GM19468 (cell line): ENCODE data around the gene GRID1.

ENCODE experiments used
- ATAC-seq: cut with Tn5 transposase; IDR thresholded peaks from one replicate; pipeline ENCODE4 v1.9.1; 2021; ENCODE audit warnings: mild to moderate bottlenecking, moderate library complexity, moderate number of reproducible peaks; ENCODE audit not compliant: unreplicated experiment; ENCODE audit errors: extremely low read depth

GRID1 gene

DNA sequence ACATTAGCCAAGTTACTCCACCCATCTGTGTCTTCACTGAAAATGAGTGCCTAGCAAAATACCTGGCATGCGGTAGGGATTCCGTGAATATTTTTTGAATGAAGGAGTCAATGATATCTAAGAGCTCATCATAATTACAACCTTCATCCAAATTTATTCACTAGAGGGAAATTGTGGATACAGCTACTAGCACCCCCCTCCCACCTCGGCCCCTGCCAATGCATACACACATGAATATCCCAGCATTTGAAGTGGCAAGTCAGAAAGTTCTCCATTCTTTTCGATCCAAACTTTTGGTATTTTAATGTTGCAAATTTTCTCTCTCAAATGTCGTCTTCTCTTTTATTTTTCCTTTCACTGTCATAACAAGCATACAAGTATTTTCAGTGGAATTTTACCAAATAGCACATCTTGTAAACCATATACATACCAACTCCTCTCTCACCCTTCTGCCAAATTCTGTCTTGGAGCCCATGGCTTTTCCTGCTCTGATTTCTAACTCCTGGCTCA lies 164.3 kb downstream of the GRID1 start:
- ATAC-seq, result no peak

DNA sequence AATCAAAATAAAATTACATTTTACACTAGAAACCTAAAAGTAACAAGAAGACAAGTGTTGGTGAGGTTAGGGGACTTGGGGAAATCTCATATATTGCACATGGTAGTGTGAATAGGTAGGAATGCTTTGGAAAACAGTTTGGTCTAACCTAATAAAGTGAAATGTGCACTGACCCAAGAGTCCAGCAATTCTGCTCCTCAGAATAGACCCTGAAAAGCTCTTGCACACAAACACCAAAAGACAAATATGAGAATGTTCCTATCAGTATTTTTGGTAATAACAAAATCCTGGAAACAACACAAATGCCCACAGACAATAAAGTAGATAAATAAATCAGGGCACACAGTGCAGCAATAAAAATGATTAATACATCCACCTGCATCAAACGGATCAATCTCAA lies 165.7 kb downstream of the GRID1 start:
- ATAC-seq, result no peak

DNA sequence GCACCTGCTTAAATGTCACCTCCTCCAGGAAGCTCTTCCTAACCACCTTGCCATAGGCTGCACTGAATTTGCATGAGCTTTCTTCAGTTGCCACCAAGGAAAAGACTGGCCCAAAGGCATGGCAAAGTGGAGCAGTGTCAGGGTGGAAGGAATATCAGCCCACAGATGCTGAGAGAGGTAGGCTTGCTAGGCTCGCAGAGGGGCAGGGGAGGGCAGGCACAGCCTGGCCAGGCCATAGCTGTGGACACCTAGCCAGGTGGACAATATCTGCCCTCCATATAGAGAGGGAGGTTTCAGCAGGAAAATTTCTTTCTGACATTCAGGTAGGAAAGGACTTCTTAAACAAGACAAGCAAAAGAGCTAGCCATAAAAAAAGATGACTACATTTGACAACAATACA lies 166.3 kb downstream of the GRID1 start:
- ATAC-seq, result no peak

DNA sequence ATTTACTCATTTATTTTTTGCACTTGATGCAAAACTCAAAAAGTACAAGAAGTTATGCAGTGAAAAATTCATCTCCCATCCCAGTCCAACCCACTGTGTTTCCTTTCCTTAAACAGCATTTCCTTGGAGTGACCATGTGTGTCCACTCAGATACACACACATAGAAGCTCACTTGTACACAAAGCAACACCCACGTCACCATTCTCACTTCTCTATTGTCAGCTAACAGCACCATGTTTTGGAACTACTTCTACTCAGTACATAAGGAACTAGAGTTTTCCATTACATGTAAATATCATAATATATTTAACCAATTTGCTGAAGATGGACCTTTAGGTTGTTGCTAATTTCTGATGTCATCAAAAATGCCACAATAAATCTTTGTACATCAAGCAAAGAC lies 167.6 kb downstream of the GRID1 start:
- ATAC-seq, result no peak

DNA sequence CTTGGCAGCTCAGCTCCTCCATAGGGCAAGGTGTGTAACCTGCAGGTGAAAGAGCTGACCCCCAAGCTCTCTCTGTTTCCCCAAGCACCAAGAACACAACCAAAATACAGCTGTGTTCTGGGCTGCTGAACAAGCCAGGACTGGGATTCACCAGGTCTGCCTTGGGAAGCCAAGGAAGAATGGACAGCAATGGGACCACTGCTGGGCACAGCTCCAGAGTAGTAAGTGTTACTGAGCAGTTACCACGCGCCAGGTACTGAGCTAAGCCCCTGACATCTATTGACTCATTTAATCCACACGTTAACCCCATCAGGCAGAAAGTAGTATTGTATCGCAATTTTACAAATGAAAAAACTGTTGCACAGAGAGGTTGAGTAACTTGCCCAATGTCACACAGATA lies 168.3 kb downstream of the GRID1 start:
- no peak for ATAC-seq

DNA sequence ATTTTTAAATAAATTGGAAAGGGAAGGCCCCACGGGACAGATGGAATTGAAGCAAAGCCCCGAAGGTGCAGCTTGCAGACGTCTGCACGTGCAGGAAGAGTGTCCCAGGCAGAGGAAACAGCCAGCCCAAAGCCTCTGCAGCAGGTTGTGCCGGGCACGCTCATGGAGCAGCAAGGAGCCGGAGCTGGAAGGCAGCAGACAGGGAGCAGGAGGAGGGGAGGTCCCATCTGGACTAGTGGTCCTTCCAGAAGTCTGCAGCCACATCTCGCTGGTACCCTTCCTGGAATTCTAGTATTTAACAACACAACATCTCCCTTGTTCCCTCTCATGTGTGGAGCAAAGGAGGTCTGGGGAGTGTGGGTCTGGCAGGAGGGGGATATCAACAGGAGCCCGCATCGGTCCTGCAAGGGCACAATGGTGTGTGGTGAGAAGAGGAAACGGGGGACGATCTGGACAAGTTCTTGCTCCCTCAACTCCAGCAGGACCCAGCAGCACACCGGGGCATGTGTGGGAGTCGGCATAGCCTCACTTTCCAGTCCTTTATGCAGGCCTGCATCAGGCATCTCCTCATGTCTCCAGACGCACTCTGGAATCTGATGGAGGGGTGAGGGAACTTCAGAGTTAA lies 169.3 kb downstream of the GRID1 start:
- ATAC-seq, result no peak

DNA sequence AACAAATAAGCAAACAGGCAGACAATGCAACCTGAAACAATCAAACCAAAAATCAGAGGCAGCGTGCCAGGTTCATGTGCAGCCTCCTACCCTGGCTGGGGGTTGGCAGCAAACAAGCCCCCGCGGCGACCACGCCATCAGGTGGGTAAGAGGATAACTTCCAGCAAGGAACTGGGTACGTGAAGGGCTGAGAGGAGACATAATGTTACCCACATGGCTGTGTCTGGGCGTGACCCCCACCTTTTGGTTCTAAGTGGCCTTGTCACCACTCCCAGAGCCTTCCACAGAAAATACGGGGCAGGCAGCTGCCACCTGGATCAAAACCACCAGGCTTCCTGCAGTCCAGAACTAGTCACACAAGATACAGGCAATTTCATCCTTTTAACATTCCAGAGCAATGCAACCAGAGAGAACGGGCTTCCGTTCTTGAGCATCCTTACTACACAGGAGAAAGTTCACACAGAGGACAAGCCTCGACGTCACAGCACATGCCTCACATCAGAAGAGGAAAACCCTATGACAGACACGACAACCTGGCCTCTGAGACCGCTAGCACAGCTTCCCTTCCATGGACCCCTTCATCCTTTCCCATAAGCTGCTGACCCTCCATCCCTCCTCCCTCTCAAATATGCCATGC lies 171.0 kb downstream of the GRID1 start:
- ATAC-seq, result no peak

DNA sequence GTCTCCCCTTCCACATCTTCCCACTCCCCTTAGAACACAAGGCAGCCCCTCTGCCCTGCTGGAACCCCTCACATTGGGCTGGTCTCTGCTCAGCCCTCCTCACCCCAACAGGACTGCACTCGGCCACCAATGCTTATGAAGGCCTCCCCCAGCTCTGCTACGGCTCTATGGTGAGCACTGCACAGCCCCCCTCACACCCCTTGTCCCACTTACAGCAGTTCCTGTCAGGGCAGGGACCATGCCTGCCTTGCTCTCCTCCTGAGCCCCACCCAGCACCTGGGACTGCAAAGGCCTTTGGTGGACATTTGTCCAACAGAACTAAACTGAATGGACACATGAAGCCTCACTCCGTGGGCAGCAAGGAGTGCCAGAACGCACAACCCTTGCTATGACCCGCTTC lies 171.9 kb downstream of the GRID1 start:
- no peak for ATAC-seq

DNA sequence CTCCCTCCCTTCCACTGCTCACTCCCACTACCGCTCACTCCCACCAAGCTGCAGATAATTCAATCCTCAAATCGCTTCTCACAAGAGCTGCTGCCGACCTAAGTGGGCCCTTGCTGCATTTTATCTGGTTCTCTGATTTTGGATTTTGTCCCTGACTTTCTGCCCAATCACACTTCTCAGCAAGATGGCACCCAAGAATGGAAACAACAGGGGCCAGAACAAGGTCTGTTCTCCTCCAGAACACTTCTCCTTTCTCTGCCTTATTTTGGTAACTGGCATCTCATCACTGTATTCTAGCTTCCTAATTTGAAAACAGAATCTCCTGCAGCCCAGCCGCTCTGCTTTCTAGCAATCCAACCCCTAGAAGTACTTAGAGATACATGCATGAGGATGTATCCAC lies 172.8 kb downstream of the GRID1 start:
- ATAC-seq, result no peak

DNA sequence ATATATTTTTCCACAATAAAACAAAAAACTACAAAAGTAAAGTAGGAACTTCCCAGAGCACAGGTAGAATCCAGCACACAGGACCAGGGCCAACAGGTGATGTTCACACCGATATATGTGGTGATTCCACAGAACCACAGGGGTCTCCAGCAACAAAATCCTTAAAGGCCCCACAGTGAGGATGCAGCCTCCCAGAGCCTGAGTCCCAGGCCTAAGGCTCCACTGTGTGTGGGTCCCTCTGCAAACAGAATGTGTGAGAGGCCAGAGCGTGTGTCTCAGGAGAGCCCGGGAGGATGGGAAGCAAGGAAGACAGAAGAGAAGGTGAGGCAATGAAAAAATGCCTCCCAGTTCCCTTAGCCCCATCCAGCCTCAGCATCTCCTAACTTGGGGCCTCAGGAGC lies 173.9 kb downstream of the GRID1 start:
- ATAC-seq, result no peak

DNA sequence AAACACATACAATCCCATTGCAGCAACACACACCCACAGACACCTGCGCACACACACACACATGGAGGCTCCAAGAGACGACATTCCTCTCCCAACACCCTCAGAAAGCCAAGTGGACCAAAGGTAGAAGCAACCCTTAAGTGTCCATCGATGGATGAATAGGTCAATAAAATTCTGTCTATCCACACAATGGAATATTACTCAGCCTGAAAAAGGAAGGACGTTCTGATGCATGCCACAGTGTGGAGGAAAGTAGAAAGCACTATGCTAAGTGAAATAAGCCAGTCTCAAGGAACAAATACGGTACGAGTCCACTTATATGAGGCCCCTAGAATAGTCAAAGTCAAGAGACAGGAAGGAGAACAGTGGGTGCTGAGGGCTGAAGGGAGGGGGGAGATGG lies 174.4 kb downstream of the GRID1 start:
- ATAC-seq, result no peak

DNA sequence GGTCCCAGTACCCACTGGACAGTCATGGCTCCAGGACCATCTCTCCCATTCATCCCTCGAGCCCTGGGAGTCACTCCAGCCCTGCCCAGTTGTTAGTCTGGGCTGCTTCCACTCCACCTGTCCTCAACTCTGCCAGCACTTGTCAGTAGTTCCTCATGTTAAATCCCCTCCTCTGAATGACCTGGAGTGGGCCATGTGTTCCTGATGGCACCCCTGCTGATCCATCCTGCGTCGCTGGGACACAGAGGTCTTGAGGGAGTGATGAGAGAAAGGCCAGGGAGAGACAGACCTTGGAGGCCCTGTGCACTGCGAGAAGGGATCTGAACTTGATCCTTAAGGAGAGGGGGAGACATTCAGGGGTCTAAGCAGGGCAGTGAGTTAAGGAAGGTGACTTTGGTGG lies 174.9 kb downstream of the GRID1 start:
- no peak for ATAC-seq

DNA sequence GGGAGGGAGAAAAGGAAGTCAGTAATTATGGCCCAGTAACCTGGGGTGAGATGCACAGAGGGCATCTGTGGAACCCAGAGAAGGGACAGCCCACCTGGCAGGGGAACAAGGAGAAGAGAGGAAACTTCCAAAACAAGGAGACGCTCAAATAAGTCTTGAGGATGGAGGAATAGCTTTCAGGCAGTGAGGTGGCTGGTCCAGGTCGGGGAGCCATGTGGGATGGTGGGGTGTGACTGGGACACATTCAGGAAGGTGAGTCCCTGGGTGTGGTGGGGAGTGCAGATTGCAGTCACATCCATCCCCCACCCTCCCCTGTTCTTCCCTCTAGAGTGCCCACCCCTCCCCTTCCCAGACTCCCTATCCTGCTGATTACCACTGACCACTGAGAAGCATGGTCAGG lies 175.4 kb downstream of the GRID1 start:
- ATAC-seq, result no peak

DNA sequence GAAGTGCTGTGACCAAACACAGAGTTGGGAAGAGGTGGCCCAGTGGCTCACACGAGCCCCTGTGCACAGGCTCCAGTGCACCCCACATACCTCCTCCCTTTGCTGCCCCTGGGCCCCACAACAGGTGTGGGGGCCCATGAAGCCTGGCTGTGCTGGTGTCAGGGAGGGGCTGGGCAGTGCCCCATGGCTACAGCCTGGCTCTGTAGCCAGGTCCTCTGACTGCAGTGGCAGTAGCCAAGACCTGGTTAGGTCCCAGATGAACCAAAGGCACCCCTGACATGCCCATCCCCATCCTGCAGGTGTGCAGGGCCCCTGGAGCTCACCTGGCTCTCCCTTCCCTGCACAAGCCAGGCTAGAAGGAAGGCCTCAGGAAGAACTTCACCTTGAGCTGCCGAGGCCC lies 176.3 kb downstream of the GRID1 start:
- ATAC-seq, result no peak

DNA sequence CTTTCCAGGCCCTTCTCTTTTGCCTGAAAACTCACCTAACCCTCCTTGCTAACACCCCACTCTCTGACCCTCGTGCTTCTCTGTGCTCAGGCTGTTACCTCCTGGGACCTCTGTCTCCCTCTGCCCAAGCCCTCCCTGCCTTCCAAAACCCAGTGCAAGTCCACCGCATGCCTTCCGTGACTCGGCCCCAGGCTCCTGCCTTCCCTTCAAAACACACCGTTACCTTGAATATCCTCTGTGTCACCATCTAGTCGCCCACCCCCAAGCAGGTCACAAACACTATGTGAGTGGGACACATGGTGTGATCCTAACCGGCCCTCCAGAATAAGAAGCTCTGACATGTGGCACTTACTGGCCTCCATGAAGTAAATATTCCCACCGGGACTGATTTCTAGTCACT lies 176.7 kb downstream of the GRID1 start:
- ATAC-seq, result no peak

DNA sequence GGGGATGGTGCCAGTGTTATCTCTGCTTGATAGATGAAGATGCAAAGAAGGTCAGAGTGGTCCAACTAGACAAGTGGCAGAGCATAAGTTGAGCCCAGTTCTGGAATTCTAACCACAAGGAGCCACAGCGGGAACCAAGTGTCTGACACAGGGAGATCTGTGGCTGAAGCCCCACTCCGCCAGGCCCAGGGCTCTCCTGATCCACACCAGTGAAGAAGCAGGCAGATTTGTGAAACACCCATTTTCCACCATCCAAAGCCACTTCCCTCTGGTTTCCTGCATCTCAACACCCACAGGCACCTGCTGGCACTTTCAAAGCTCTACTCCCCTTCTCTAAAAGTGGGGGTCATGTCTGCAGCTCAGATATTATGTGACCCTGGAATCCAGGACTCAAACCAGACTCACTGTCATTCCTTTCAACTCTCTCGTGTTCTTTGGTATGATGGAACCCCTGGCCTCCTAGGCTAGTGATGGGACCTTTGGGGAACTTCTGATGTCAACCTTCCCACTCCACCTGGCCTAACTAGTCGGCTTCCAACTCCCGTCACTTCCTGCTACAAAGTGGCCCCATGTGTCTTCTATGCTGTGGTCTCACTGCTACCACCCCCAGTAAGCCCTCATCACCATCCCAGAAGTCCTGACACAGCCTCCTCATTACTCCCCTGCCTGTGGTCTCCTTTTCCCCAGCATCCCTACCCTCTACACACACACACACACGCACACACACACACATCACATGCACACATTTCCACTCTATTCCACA lies 177.6 kb downstream of the GRID1 start:
- ATAC-seq, result no peak

DNA sequence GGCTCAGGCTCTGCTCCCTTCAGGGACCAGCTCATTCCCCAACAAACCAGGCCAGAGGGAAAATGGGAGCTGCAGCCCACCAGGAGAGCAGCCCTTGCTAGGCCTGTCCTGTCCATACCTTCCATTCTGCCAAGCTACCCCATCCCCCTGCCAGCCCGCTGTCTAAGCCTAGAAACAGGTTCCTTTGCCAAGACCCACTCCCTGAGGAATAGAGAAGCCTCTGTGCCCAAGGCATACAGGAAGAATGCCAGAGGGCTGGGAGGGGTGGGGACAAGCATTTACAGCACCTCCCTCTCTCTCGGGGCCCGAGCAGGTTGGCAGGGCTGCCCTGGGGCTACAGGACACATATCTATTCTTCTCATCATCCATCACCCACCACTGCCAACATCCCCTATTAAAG lies 178.3 kb downstream of the GRID1 start:
- no peak for ATAC-seq

DNA sequence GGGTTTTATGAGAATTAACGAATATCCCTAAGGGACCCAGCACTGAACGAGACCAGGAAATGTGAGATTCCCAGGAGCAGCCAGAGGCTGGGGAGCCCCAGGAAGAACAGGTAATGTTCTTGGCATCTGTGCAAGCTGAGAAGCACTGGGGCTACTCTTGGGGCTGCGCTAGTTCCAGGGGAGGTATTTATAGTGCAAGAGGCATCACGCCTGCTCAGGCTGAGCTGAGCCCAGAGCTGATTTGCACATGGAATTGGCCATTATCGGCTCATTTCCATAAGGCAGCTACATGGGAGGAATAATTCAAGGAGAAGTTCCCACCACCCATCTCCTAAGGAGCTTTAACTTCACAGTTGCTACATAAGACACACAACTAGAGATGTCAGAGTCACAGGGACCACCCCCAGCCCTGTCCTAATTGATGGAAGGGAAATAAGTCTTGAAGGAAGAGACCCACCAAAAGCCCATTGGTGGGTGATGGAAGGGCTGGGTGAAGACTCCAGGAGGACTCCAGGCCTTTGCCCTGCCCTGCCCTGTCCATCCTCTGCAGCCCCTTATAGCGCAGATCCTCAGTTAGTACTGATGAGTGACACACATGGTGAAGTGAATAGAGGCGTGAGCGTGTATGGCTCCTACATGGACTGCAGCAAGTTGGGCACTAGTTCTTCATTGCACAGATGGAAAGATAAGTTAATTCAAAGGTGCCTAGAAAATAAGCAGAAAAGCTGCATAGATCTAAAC lies 178.9 kb downstream of the GRID1 start:
- ATAC-seq, result no peak

DNA sequence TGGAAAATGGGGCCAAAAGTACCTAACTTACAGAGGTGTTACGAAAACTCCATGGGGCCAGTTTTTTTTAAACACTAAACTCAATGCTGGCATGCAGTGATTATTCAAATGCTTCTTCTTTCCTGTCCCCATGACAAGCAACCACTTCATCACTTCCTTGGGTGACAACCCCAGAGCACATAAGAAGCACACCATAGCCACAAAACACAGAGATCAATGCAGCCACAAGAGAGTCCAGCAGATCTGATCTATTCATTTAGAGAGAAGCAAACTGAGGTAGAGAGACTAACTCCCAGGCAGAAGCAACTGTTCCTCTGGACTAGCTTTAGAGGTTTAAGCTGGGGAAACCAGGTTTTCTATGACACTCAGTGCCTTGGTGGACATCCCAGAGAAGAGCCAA lies 180.0 kb downstream of the GRID1 start:
- ATAC-seq, result no peak

DNA sequence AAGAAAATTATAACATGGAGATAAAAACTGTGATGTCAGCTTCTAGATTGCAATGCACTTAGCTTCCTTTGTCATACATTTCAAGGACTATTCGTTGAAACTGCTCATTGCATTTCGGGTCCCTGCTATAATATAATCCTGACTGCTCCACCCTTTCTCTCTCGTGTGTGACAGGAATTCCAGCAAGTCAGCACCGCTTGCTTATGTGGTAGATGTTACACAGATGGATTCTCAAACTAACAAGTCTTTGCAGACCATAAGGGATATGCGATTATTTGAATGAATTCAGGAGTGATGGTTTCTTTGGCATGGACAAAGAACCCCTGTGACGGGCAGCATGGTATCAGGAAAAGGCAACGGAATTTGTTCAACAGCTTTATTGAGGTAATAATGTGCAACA lies 184.0 kb downstream of the GRID1 start:
- ATAC-seq, result no peak

DNA sequence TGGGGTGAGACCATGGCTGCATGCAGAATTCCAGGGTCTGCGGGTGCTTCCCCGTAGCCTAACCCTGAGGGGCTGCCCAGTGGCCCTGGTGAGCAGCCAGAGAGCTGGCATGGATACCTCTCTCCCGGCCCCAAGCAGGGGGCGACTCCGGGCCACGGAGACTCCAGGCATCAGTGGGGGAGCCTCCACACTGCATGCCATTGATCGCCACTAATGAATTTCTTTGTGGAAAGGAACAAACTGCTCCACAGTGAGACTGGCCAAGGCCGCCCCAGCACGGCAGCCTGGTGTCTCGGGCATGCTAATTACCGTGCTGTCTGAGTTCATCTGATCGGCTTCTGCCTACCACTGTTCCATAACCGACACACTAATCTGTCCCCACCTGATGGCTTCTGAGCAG lies 184.4 kb downstream of the GRID1 start:
- no peak for ATAC-seq
